ENCODE measurements around the gene SSBP2.

DNA sequence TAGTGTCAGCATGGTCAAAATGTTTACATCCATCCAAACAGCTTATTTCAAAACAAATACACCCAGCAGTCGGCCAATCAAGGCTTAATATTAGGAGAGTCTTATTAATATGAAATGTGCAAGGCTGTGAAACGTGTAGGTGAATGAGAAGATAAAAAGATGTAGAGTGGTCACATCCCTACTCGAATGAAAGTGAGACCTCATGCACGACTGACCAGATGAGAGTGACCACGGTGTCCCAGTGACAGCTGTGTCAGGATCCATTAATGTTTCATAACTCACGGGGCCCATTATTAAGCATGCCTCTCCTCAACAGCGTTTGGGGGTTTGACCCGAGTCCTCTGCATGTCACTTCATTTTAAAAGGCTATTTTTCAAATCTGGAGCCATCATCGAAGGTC lies 39.4 kb upstream of the SSBP2 start:
- TF ChIP-seq, protein P1, sequence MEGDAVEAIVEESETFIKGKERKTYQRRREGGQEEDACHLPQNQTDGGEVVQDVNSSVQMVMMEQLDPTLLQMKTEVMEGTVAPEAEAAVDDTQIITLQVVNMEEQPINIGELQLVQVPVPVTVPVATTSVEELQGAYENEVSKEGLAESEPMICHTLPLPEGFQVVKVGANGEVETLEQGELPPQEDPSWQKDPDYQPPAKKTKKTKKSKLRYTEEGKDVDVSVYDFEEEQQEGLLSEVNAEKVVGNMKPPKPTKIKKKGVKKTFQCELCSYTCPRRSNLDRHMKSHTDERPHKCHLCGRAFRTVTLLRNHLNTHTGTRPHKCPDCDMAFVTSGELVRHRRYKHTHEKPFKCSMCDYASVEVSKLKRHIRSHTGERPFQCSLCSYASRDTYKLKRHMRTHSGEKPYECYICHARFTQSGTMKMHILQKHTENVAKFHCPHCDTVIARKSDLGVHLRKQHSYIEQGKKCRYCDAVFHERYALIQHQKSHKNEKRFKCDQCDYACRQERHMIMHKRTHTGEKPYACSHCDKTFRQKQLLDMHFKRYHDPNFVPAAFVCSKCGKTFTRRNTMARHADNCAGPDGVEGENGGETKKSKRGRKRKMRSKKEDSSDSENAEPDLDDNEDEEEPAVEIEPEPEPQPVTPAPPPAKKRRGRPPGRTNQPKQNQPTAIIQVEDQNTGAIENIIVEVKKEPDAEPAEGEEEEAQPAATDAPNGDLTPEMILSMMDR (IDR thresholded peaks at IDR 0.05), result no peak
- TF ChIP-seq POLR2AphosphoS5 (IDR thresholded peaks at IDR 0.05), result no peak
